HG03469 (cell line): ENCODE results near the gene ADGRF1.

Source experiments
- ATAC-seq: cut with Tn5 transposase; IDR thresholded peaks from one replicate; pipeline ENCODE4 v1.9.1; 2021; ENCODE audit warnings: mild to moderate bottlenecking, moderate library complexity, moderate number of reproducible peaks; ENCODE audit not compliant: unreplicated experiment

Gene ADGRF1

GRCh38 chr6:46985943-46986342 is 56.2 kb downstream of the ADGRF1 start:
- no peak for ATAC-seq

DNA sequence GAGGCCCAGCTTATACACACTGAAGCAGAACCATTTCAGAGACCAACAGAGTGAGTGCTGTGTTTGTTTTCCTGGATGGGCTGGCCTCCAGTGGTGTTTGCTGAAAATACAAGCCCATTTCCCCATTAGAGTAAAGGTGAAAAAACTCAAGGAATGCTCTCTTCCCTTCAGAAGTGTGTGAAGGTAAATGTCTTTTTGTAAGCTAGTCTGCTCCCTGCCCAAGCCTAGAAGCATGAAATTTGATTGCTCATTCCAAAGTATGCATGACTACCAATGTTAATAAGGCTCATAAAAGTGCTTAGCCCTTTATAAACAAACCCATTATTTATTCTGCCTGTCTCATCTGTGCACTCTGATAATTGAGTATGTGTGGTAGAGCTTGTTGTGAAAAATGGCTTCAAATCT is 59.1 kb downstream of the ADGRF1 start:
- ATAC-seq, result no peak

GRCh38 chr6:46979206-46979605 is 62.9 kb downstream of the ADGRF1 start:
- no peak for ATAC-seq

DNA sequence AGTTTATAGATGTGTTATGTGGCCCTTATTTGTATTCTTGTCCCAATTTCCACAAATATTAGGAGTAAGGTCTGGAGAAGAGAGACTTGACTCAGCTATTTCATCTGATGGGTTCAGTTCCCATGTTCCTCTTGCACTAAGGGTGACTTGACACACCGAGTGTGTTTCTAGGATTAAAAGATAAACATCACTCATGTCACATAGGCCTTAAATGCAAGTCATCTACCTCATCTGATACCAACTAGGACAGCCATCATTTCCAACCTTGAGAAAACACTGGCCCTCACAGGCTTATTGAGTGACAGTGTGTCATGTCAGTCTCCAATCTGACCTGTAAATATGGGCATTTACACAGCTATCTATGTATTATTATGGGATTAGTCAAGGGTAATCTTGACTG is 67.3 kb downstream of the ADGRF1 start:
- no peak for ATAC-seq

- ATAC-seq, result no peak
Observed at GRCh38 chr6:46973029-46973428, 69.1 kb downstream of the ADGRF1 start.

DNA sequence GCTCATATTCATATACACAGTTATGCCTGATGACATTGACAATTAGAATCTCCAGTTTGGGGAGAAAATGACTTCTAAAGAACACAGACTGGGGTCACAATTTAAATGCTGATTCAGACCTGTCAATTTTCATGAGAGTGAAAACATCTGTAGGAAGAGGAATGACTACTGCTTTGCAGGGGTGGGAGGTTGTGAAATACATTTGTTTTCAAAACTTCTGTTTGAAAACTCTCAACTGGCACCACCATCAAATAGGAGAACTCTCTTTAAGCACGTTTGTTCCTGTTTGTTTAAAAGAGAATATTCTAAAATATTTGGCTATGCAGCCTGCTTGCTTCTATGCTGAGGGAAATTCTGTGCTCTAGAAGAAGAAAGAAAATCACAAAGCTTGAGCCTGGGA is 69.6 kb downstream of the ADGRF1 start:
- no peak for ATAC-seq

GRCh38 chr6:46969206-46969605 is 72.9 kb downstream of the ADGRF1 start:
- ATAC-seq, result no peak

DNA sequence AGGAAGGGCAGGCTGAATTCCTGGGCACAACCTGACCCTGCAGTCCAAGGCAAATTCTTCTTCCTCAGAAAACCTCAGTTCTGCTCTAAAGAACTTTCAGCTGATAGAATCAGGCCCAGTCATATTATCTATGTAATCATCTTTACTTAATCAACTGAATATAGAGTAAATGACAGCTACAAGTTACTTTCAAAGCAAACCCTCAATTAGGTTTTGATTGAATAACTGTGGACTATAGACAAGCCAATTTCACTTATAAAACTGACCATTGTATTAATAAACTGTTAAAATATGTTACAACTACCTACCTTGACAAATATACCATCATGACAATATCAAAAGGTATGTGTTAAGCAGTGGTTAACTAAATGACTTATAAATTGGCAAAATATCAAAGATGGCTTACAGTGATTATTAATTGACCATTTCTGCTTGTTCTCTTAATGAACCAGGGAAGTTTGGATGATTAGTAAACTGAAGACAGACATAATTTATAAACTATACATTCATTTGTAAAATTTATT is 74.2 kb downstream of the ADGRF1 start:
- ATAC-seq, result no peak

DNA sequence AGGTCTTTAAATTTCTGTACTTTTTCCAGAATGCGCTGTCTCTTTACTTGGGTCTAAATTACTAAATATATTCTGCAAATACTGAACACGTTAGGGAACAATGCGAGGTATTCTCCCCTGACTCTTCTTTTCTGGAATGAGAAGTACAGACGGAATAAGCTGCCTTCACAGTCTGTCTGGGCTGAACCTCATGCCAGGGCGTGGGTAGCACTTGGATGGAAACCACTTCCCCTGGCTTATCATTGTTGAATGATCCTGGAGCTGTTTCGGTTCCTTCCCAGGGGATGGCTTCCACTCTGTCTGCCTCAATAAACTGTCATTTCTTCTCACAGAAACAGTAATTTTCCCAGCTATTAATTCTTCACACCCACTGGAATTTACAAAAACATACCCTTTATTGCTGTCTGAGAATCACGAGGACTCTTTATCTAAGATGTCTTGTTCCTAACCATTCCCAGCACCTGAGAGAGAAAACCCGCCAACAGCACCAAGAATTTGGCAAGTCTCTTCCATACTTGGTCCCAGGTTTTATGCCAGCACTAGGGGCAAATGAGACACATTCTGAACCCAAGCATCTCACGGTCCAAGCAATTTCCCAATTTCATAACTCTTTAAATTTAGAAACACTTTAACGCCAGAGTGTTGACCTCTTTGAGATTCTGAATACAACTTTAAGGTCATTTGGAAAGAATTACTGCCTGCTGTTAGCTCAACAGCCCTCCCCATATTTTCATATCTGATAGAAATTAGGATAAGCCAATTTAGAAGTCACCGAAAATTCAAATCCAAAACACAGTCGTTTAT is 77.2 kb downstream of the ADGRF1 start:
- ATAC-seq, result no peak

DNA sequence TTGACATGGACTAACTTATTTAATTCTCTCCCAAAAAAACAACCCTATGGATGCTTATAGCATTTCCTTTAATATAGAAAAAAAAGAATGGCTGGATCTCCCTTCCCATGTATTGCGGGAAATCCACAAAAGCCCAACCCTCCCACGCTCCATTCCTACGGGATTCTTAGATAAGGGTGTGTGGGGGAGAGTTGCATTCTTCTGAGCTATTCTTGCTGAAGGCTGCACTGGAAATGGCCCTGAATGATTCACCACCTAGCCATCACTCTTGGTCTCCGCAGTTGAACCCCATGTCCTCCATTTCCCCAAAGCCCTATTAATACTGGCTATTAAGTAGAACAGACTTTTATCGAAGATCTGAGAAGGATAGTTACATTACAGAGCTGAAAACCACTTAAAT is 78.5 kb downstream of the ADGRF1 start:
- no peak for ATAC-seq

DNA sequence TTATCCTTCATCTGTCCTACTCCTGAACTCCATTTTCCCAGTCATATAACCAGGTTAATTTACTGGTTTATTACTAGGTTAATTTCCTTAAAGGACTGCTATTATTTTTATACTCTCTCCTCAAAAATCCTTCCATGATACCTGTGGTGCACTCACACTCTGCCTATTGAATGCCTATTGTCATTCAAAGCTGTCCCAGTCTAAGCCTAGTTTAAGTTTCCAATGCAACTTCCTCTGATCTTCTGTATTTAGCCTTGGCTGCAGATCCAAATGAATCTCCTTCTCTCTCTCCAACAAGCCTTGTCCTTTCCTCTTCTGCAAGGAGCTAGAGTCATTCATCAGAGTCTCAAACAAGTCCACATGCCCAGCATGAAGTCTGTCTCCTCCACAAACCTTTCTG is 79.1 kb downstream of the ADGRF1 start:
- ATAC-seq, result no peak

- ATAC-seq, result no peak
Observed at GRCh38 chr6:46961711-46962110, 80.4 kb downstream of the ADGRF1 start.

DNA sequence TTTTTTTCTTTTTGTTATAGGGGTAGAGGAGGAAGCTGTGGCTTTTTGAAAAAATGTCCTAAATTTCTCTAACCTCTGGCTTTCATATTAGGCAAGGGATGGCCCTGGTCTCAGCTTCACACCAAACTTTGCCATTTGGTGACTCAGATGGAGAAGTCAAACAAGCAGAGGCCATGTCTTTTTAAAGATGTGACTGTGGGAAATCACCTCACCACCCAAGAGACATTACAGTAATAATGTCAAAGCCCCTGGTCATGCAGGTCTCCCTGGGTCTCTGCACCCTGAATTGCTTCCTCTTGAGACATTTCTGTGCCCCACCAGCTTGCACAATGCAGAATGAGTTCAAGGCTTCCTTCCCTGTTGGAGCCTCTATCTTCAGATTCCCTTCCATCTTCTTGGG is 80.9 kb downstream of the ADGRF1 start:
- ATAC-seq, result no peak

DNA sequence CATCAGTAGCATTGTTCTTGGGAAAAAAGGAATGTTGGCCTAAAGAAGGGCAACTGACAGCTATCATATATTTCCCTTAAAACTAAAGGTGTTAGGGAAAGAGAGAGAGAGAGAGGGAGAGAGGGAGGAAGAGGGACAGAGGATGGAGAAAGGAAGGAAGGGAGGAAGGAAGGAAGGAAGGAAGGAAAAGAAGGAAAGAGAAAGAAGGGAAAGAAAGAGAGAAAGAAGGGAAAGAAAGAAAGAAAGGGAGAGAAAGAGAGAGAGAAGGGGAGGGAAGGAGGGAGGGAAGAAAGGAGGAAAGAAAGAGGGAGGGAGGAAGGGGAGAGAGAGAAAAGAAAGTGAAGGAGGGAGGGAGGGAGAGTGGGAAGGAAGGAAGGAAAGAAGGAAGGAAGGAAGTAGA is 82.7 kb downstream of the ADGRF1 start:
- no peak for ATAC-seq

GRCh38 chr6:46956409-46956808 is 85.7 kb downstream of the ADGRF1 start:
- no peak for ATAC-seq

GRCh38 chr6:46954837-46955451 is 87.2 kb downstream of the ADGRF1 start:
- no peak for ATAC-seq

DNA sequence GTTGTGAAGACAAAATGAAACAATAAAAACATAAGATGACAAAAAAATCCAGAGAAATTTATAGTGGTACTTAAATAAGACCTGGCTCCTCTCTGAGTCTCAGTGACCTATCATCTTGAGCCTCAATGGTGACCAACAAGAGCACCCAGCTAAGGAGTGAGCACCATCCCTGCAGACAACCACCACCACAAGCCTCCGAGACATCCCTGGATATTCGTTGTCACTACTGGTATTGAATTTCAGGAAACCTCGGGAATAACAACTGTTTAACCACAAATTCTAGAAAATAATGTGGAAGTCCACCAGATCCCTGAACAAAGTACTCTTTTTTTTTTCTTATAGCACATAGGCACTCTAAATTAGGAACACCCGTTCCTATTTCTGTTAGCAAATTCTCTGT is 88.2 kb downstream of the ADGRF1 start:
- ATAC-seq, result no peak

DNA sequence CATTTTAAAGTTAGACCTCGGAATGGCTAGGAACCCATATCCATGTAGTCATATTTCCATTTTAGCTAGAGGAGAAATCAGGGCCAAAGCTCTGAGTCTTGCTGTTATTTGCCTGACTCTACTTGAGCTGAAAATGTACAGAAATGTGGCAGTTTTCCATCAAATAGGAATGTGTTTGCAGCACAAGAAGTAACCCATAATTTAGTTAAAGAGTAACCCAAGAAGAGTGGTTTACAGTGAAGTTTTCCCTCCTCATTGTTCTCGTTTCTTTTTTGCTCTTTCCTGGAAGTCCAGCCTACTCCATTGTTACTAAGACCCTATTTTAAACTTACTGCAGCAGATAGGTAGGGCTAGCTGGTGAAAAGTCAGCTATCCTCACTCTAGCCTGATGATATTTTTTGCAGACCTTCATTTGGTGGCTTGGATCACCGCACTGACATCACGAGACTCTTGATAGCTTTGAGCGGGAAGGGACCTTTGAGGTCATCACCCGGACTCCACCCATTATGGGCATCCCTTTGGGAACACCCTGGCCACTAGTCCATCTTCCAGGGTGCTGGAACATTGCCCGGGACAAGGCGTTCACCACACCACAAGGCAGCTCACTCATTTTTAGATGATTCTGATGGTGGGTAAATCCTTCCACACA is 92.4 kb downstream of the ADGRF1 start:
- ATAC-seq, result no peak

GRCh38 chr6:46948699-46949098 is 93.4 kb downstream of the ADGRF1 start:
- ATAC-seq, result no peak
